GM12801 (cell line): ENCODE results near the gene PRR20G.

Experiments
- TF ChIP-seq, protein P1 (sequence below): IDR thresholded peaks from one replicate; pipeline ENCODE4 v1.5.1; 2011; ENCODE audit warnings: control low read depth; ENCODE audit not compliant: insufficient read length; ENCODE audit errors: extremely low read depth

The PRR20G gene

DNA sequence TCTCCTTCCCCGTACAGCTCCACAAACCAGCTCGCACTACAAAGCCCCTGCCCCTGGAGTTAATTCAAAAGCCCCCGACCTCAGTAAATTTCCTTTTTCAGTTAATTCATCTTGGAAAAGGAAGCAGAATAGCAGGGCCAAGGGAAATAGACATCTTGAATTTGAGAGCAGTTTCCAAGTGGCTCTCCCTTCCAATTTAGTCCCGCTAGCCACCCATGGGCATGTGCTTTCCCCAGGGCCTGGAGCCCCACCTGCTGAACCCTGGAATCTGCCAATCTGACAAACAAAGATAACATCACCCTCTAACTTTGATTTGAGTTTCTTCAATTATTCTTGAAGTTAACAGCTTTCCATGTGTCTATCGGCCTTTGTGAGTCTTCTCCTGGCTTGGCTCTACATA, 31.7 kb downstream of the PRR20G start:
- TF ChIP-seq, protein P1, sequence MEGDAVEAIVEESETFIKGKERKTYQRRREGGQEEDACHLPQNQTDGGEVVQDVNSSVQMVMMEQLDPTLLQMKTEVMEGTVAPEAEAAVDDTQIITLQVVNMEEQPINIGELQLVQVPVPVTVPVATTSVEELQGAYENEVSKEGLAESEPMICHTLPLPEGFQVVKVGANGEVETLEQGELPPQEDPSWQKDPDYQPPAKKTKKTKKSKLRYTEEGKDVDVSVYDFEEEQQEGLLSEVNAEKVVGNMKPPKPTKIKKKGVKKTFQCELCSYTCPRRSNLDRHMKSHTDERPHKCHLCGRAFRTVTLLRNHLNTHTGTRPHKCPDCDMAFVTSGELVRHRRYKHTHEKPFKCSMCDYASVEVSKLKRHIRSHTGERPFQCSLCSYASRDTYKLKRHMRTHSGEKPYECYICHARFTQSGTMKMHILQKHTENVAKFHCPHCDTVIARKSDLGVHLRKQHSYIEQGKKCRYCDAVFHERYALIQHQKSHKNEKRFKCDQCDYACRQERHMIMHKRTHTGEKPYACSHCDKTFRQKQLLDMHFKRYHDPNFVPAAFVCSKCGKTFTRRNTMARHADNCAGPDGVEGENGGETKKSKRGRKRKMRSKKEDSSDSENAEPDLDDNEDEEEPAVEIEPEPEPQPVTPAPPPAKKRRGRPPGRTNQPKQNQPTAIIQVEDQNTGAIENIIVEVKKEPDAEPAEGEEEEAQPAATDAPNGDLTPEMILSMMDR = no peak

DNA sequence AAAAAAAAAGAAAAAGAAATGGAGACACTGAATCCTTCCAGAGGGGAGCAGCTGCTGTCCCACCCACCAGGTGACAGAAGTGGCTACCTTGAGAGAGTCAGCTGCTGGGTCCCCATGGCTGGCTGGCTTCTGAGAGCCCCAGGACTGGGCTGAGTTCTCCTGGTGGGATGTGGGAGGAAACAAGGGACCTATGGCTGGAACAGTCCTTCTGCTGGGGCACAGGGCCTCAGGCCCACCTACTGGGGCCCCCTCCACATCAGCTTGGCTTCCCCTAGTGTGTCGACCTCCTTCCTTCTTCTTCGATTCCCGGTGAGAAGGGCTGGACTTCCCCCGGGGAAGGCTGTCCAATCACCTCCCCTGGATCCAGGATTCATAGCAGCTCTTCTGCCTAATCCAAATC, 32.3 kb downstream of the PRR20G start:
- TF ChIP-seq, protein P1 = no peak

DNA sequence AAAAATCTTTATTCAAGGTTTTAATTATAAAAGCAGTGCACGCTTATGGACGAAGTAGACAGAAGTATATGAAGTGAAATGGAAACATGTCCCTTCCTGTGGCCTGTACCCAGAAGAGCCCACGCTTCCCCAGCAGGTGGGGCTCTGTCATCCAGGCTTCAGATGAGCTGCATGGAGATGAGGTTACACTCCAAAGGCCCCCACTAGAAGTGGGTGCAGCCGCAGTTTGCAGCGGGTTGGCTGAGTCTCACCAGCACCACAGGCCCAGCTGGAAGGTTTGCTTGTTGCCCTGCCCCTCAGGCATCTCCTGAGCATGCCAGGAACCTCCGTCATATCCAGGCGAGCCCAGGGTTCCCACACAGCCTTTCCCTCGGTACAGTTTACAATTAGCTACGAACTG, 33.1 kb downstream of the PRR20G start:
- TF ChIP-seq, protein P1 = no peak

DNA sequence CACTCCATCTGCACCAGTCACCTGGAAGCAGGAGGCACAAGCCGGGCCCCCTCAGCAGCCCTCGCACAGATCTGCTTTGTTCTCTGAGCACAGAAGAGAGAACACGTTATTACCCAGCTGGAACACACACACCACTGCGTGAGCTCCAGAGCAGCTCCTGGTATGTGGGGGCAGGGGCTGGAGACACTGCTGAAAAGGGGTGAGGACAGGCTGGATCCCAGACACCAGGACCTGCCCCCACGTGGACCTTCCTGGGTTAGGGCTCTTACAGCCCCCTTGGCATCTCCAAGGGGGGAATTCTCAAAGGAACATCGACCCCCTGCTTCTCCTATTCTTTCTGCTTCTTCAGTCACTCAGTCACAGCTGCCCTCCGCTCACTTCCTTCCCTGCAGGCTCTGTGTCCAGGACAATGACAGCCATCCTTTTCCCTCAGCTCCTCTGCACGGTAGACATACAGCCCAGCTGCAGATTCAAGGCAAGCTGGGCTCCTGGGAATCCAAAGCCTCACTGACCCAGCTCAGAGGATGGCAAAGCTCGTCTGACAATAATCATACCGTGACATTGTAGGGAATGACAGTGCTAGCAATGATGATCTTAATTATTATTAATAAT, 33.7 kb downstream of the PRR20G start:
- TF ChIP-seq, protein P1 = no peak

DNA sequence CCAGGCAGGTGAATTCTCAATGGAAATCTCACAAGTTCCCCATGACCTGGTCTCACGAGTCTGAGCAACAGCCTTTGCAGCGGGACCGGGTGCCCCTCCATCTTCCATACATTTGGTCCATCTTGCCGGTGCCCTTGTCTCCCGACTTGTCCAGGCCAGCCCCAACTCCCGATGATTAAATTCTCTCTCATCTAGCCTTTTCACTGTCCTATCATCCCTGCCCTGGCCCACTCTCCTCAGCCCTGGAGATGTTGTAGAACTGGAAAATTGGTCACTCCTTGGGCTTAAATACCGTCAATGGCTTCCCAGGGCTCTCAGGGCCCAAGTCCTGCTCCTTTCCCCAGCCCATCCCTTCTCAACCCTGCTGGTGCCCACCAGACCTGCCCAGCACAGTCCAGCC, 34.4 kb downstream of the PRR20G start:
- TF ChIP-seq, protein P1 = no peak

DNA sequence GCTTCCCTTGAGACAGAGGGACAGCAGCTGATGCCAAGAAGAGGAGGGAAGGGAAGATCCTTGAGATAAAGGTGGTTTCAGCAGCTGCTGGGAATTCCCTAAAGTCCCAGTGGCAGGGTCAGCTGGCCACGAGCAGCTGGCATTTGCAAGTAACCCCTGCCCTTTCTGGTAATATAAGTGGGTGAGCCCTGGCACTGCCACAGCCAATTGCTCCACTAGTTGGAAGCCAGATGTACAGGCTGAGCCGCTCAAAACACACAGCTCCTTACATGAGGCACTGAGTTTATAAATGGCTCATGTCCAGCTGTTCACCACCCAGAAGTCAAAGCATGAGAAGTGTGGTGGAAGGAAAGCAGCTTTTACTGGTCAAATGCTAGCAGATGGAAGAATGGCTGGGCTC, 35.4 kb downstream of the PRR20G start:
- TF ChIP-seq, protein P1 = no peak

DNA sequence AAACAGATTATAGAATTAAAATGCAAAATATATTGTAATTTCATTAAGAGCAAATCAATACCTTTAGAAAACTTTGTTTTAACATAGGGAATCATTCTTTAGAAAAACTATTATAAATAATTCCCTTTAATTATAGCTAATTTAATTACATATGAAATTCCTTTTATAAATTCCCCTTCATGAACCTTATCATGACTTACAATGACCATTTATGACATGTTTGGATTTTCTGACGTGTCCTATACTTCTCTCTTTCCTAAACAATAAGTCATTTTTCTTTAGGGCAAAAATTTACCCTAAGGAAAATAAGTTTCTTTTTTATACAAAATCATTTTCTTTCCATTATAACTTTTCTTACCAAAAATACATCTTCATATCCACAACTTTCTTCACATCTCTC, 37.8 kb downstream of the PRR20G start:
- TF ChIP-seq, protein P1 = no peak
